NCI-H82 (cell line): ENCODE results near the gene PRKCE.
"Not testable (repeated sequence)": the region's sequence is repeated elsewhere in the genome, so short reads cannot be mapped to it uniquely, and the experiment has no call there.

Experiments used
- DNase-seq: peaks from one replicate; lab custom pipeline; 2025; lab: John Stamatoyannopoulos, UW

PRKCE gene

DNA sequence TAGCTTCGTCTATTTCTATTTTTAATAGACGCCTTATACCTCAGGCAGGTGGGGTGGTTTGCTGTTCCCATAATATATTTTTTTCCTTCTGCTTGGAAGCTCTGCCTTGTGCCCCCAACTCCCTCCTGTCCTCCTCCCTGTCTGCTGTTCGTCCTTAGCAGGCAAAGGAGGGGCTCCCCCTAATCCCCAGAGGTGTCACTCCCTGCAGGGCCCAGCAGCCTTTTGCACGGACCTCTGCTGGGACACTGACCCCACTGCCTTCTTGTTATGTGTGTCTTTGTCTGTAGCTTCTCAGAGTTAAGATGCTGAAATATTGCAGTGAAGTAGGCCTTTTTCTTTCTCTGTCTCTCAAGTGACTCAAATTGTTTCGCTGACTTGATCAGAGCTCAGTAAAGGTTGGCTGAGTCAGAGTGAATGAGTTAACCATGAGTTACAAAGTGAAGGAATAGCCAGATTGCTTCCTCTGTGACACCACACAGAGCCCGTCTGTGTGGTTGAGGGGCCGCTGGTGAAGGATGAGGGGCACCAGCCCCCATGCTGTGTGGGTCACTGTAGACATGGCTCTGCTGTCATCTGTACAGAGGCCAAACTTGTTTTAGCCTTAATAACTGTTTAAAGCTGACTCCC, 47.7 kb downstream of the PRKCE start:
- DNase-seq: no peak

DNA sequence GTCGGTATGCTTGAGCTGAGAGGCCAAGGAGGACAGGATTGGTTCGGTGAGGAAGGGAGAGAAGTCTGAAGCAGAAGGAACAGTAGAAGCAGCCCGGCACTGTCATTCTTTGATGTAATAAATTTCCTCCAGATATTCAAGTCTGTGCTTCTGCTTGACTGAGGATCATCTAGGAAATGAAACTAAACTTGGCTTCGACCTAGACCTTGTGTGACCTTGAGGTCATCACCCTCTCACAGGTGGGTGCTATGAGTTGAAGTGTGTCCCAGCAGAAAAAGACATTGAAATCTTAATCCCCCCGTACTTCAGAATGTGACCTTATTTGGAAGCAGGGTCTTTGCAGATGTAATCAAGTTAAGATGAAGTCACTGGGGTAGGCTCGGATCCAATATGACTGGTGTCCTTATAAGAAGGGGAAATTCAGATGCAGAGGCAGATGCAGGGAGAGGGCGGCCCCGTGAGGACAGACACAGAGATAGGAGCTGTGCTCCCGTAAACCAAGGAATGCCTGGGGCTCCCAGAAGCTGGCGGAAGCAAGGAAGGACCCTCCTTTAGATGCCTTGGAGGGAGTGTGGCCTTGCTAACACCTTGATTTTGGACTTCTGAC, 49.0 kb downstream of the PRKCE start:
- no peak for DNase-seq

DNA sequence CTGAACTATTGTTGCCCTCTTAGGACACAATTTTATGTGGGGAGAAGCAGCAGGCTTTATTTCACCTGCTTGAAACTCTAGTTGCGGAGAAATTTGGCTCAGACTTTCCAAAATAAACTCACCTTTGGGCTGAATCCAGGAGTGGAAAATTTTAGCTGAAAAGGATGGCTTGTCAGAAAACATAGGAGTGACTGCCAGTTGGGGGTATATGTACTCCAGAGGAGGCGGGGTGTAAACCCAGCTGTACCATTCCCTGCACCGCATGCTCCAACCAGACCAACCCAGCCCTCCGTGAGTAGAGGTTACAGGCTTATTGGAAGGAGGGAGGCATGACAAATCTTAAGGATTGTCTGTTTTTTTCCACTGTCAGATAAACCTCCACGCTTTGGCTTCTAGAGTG, 53.8 kb downstream of the PRKCE start:
- DNase-seq: no peak

DNA sequence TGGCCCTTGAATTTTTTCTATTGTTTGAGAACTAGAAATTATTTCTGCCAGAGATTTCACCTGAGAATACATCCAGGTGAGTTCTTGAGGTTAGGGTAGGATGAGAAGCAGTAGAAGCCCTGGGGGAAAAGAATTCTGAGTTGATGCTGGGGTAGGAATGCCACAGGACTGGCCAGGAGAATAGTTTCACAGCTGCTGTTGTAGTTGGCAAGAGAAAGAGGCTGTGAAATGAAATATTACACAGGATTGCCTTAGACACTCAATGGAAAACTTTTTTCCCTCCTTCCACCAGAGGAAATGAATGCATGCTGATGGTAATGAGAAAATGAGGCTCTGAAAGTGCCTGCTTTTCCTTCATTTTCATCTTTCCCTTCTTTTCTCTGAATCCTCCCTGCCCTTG, 54.6 kb downstream of the PRKCE start:
- DNase-seq: no peak

DNA sequence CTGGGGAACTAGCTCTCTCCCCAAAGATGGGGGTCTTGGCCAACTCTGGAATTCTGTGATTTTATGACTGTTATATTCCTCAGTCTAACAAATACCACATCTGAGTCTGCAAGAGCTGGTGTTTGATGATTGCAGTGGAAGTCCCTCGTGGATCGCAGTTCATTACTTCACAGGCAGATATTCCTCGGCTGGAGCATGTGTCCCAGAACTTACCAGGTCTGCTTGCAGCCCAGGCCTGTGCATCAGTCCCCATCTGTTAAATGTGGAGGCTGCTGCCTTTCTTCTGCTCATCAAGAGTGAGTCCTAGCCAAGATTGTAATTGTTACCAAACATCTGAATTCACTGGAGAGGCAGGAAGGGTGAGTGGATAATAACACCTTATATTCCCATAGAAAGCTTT, 55.5 kb downstream of the PRKCE start:
- no peak for DNase-seq

DNA sequence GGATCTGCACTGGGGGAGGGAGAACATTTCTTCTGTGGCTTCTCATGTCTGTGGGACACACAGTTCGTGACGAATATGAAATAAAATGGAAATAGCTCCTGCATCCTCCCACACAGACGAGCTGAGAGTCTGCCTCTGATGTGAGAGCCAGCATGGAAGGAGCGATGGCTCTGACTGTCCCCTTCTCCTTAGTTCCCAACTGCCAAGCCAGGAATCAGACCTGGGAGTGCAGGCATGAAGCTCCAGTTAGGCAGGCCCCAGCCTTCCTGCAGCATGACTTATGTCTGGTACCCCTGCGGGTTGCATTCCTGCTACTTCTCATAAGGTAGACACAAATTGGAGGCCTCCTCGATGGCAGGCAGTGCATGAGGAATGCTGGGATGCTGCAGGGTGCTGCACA, 56.2 kb downstream of the PRKCE start:
- DNase-seq: no peak

DNA sequence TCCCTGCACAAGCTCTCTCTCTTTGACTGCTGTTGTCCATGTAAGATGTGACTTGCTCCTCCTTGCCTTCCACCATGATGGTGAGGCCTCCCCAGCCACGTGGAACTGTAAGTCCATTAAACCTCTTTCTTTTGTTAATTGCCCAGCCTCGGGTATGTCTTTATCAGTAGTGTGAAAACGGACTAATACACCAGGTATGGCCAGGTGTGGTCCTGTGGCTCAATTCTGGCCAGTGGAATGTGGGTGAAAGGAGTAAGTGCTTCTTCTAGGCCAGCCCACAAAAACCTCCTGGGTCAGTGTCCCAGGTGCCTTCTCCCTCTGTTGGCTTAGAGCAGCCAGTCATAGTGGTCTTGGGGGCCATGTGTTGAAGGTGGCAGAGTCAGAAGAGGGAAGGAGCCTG, 57.0 kb downstream of the PRKCE start:
- no peak for DNase-seq

DNA sequence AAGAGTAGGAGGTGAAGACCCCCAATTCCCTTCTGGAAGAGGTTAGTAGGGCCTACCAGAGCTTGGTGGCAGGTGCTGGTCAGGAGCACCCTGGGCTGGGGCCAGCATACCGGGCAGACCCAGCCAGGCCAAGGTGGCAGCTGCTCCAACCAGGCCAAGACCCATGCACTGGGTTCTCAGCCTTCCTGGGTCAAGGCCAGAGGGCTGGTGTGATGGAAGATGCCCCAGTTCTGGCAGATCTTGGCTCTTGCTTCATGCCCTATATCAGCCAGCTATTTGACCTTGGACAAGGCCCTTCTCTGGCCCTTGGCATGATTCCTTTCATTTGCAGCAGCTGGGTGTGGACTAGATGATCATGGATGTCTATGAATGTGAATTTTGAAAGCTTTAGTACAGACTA, 57.7 kb downstream of the PRKCE start:
- no peak for DNase-seq

DNA sequence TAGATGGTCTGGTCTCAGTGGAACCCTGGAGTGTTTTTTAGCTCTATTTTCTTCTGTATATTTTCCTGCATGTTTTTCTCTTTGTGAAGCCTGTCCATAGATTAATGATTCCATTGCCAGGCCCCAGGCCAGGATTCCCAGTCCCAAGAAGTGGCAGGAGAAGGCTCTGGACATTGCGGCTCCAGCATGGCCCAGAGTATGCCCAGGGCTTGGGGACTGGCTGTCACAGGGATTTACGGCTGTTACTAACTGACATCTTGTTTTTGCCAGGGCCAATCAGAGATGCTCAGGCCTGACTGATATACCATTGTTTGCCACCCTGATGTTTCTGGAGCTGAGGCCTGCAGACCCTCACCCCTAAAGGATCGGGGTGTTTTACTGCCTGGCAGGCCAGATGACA, 59.0 kb downstream of the PRKCE start:
- DNase-seq: no peak

DNA sequence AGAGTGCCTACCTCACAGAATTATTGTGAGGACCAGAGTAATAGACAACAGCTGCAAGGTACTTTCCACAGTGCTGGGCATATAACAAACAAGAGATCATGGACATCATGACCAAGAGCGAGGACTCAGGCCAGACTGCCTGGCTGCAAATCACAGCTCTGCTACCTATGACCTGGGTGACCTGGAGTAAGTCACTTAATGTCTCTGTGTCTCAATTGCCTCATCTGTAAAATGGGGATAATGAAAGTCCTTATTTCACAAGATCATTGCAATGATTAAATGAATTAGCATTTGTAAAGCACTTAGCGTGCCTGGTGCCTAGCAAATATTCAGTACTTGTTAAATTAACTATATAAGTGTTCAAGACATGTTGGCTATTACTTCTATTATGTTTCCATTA, 59.7 kb downstream of the PRKCE start:
- no peak for DNase-seq

DNA sequence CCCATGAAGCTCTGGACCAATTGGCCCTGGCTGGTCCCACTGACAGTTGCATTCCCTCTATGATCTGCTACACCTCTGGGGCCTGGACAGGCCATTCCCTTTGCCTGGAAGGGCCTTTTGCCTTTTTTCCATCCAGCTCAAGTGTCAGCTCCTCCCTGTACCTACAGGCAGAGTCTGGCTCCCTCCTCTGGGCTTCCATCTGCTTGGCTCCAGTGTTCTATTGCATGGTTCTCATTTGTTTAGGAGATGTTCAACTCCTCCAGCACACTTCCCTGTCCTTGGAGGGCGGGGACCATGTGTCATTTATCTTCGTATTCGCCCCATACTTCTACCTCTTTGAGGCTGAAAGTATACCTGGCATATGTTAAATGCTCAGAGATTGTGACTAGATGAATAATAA, 61.1 kb downstream of the PRKCE start:
- DNase-seq: peak; percentile 5

DNA sequence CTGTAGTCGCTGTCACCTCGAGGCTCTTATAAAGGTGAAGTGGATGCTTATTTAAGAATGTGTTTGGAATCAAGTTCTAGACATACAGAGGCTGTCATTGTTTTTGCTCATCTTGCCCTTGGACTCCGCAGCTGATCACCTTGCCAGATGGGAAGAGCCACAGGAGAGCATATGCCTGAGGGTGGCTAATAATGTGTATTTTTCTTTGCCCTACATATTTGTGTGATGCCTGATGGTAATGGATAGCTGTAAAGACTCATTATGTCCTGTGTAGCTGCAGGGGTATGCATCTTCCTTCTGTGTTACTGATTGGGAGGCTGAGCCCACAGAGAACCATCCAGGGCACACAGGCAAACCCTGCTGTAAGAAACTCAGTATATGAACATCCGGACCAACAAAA, 61.7 kb downstream of the PRKCE start:
- DNase-seq: no peak

DNA sequence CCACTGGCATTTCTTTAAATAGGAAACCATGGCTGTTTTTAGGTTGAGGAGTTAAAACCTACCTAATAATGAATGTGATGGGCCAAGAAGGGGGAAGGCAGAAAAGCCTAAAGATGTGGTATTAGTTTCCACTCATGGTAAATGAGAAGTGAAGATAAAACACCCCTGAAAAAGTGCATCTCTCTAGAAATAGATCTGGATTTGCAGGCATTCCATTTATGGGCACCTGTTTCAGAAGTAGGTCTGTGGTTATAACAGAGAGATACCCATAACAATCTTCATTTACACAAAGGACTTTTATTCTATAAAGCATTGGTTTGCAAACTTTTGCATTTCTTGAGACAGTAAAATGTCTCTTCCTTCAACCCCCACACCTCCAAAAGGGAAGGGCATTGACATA, 62.1 kb downstream of the PRKCE start:
- no peak for DNase-seq

DNA sequence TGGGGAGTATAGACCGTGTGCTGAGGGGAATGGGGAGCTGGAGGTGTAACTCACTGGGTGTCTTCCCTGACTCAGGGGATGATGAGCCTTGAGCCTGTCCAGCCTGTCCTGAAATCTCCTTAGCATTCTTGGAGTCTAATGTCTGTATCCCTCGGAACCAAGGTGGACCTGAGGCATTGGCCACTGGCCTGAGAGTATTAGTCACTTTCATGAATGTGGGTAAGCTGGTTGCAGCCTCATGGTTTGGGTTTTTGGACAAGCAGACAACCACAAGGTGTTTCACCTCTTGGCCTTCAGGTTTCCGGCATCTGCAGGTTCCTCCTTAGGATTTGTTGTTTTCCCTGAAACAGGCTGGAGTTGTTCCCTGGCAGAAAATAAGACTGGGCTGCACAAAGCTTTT, 63.2 kb downstream of the PRKCE start:
- no peak for DNase-seq

DNA sequence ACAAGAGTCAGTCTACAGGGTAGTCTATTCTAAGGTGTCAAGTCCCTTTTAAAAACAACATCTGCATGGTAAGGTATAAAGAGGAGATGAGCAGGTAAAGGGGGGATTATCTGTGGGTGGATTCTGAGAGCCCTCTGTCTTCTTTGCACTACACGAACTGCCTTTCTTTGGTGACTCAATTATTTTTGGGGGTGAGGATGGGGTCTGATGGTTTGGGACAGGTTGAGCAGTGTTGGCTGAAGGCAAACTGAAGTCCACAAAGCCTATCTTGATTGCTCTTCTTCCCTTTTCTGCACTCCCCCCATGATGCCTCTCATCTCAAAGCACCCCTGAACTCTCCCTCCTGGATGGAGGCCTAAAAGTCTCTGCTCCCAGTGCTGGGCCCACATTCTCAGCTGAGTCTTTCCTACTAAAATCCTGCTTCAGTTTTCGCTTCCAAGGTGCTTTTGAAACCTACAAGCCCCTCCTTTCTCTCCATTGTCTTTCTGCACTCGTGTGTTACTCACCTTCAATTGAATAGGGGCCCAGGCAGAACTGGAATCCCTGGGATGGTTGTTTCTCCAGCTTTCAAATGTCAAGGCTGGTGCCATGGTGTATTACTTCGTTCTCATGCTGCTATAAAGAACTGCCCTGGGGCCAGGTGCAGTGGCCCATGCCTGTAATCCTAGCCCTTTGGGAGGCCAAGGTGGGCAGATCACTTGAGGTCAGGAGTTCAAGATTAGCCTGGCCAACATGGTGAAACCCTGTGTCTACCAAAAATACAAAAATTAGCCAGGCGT, 64.3 kb downstream of the PRKCE start:
- DNase-seq: no peak

DNA sequence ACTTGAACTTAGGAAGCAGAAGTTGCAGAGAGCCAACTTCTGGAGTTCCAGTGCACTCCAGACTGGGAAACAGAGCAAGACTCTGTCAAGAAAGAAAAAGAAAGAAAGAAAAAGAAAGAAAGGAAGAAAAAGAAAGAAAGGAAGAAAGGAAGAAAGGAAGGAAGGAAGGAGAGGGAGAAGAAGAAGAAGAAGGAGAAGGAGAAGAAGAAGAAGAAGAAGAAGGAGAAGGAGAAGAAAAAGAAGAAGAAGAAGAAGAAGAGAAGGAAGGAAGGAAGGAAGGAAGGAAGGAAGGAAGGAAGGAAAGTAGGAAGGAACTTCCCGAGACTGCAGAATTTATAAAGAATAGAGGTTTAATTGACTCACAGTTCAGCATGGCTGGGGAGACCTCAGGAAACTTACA, 65.0 kb downstream of the PRKCE start:
- not testable (repeated sequence) for DNase-seq

DNA sequence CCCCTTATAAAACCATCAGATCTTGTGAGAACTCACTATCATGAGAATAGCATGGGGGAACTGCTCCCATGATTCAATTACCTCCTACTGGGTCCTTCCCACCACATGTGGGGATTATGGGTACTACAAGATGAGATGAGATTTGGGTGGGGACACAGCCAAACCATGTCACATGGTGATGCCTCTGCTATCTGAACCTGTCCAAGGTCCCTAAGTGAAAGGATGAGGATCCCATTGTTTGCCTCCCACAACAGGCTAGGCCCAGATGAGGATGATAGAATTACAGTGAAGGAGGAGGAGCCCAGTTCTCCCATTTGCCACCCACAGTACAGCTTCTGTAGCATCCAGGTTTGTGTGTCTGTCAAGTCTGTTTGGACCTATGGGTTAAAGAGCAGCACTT, 65.4 kb downstream of the PRKCE start:
- no peak for DNase-seq

DNA sequence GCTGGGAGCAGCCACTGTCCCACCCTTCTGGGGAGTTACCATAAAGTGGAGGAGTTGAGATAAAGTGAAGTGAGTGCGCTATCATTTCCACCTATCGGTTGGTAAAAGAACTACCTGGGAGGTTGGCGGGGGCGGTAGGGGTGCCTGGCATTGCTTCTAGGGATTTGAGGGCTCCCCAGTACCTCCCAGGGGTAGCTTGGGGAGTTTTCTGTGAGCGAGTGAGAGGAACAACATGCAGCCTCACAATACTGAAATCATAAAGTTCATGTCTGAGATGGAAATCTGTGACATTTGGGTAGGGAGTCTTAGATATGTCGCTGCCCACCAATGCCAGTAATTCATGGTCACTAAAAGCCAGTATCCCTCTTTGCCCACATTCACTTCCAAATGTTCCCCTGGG, 68.7 kb downstream of the PRKCE start:
- no peak for DNase-seq

DNA sequence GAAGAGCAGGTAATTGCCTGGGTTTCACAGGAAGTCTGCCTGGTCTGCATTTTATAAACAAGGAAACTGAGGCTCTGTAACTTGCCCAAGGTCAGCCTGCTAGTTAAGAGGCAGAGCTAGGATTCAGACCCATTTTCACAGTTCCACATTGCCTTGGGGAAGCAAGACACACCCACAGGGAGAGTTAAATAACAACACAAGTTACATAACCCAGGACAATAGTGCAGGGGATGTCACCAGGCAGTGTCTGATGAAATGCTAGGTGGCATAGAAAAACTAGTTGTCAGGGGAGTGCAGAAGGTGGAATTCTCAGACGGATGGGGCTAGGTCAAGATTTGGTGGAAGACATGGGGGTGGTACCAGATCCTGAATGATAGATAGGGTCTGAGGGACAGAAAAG, 69.7 kb downstream of the PRKCE start:
- DNase-seq: no peak

DNA sequence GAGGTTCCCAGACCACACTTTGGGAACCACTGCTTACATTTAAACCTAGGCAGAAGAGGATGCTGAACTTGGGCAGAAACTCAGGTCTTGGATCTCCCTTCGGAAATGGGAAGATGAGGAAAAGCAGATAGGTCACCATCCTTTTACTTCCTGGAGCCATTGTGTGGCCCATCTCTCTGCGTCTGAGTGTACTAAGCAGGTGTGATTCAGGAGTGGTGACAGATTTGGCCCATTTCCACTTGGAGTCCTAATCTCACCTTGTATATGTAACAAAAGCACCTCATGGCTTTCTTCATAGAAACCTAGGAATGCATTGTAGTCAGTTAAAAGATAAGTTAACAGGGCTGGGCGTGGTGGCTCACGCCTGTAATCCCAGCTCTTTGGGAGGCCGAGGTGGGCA, 71.0 kb downstream of the PRKCE start:
- DNase-seq: no peak

DNA sequence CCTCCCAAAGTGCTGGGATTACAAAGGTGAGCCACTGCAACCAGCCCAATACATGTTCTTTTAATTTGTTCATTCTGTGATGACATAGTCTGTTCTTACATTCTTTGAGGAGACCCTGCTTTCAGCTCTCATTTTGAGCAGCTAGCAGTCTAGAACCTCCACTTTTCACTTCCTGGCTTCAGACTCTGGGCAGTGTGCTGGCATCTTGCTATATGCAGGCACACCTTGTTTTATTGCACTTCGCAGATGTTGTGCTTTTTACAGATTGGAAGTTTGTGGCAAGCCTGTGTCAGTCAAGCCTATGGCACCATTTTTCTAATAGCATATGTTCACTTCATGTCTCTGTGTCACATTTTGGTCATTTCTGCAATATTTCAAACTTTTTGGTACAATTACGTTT, 72.4 kb downstream of the PRKCE start:
- DNase-seq: no peak

DNA sequence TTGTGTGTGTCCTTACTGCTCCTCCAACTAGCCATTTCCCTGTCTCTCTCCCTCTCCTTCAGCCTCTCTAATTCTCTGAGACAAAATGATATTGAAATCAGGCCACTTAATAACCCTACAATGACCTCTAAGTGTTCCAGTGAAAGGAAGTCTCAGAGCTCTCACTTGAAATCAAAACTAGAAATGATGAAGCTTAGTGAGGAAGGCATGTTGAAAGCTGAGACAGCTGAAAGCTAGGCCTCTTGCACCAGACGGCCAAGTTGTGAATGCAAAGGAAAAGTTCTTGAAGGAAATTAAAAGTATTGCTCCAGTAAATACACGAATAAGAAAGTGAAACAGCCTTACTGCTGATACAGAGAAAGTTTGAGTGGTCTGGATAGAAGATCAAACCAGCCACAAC, 72.9 kb downstream of the PRKCE start:
- DNase-seq: no peak

DNA sequence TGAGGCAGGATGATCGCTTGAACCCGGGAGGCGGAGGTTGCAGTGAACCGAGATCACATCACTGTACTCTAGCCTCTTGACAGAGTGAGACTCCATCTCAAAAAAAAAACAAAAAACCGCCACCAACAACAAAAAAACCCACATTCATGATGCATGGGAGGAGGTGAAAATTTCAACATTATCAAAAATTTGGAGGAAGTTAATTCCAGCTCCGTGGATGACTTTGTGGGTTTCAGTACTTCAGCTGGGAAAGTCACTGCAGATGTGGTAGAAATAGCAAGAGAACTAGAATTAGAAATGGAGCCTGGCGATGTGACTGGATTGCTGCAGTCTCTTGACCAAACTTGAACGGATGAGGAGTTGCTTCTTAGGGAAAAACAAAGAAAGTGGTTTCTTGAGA, 74.3 kb downstream of the PRKCE start:
- no peak for DNase-seq

DNA sequence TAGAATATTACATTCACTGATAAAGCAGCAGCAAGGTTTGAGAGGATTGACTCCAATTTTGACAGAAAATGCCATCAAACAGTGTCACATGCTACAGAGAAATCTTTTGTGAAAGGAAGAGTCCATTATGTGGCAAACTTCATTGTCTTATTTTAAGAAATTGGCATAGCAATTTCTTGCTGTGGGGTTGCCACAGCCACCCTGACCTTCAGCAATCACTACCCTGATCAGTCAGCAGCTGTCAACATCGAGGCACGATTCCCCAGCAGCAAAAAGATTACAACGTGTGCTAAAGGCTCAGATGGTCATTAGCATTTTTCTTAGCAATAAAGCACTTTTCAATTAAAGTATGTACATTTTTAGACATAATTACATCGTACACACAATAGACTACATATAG, 74.7 kb downstream of the PRKCE start:
- no peak for DNase-seq
